Neural cell (in vitro differentiated cells): ENCODE results near the gene NSL1. TPM values are rescaled to one million over a fixed set of nuclear protein-coding genes. Genes with fewer than 3 reads are reported as not detected.

Experiments used
- H2AFZ ChIP-seq: fragments of 200-600, 300-800 bp; sonication (generic), shearing (Covaris generic); 2 replicates; pipeline ENCODE4 v1.6.0; 2014; ENCODE audit warnings: low read depth, mild to moderate bottlenecking, antibody characterized with exemption, low read length, moderate library complexity
- H3F3A ChIP-seq: fragments of 200-600 bp; shearing (Covaris generic); 2 replicates; pipeline ENCODE4 v1.6.1; 2016; ENCODE audit warnings: mild to moderate bottlenecking, moderate library complexity, mixed read lengths, antibody characterized with exemption, low read length; ENCODE audit not compliant: insufficient read depth, poor library complexity, severe bottlenecking
- H3K27ac ChIP-seq: fragments of 200-600, 300-800 bp; sonication (generic), shearing (Covaris generic); 2 replicates; pipeline ENCODE4 v1.5.1; 2014; ENCODE audit warnings: mild to moderate bottlenecking, low read length, moderate library complexity
- H3K27me3 ChIP-seq: fragments of 300-800, 200-600 bp; sonication (generic), shearing (Covaris generic); 2 replicates; pipeline ENCODE4 v1.6.0; 2014; ENCODE audit warnings: mild to moderate bottlenecking, low read depth, low read length, moderate library complexity; ENCODE audit not compliant: insufficient read depth
- H3K36me3 ChIP-seq: fragments of 300-800, 200-600 bp; sonication (generic), shearing (Covaris generic); 2 replicates; pipeline ENCODE4 v1.5.1; 2014; ENCODE audit warnings: mild to moderate bottlenecking, antibody characterized with exemption, low read length, moderate library complexity; ENCODE audit not compliant: insufficient read depth
- H3K4me2 ChIP-seq: fragments of 300-800, 200-600 bp; sonication (generic), shearing (Covaris generic); 2 replicates; pipeline ENCODE4 v1.6.0; 2014; ENCODE audit warnings: mild to moderate bottlenecking, low read length
- H3K4me3 ChIP-seq: fragments of 300-800, 200-600 bp; sonication (generic), shearing (Covaris generic); 2 replicates; pipeline ENCODE4 v1.5.1; 2014; ENCODE audit warnings: mild to moderate bottlenecking, low read length, moderate library complexity
- H3K79me2 ChIP-seq: fragments of 200-600 bp; shearing (Covaris generic); replicated peaks from 2 replicates; pipeline ENCODE4 v1.6.0; 2014; ENCODE audit warnings: mild to moderate bottlenecking, low read length, moderate library complexity; ENCODE audit not compliant: insufficient read depth
- H3K9ac ChIP-seq: fragments of 300-800, 200-600 bp; sonication (generic), shearing (Covaris generic); 2 replicates; pipeline ENCODE4 v1.6.1; 2016; ENCODE audit warnings: mild to moderate bottlenecking, low read length, mixed read lengths
- H3K9me2 ChIP-seq: fragments of 200-600 bp; shearing (Covaris generic); 2 replicates; pipeline ENCODE4 v1.6.1; 2016; ENCODE audit warnings: mild to moderate bottlenecking, low read length, mixed read lengths; ENCODE audit not compliant: insufficient read depth
- H3K9me3 ChIP-seq: fragments of 200-600, 300-800 bp; sonication (generic), shearing (Covaris generic); 2 replicates; pipeline ENCODE4 v1.6.1; 2016; ENCODE audit warnings: mild to moderate bottlenecking, mixed run types, low read length, moderate library complexity, mixed read lengths
- H4K20me1 ChIP-seq: fragments of 200-600 bp; shearing (Covaris generic); 2 replicates; pipeline ENCODE4 v1.6.1; 2016; ENCODE audit warnings: mild to moderate bottlenecking, mixed run types; ENCODE audit not compliant: insufficient read depth
- CTCF ChIP-seq: fragments of 450-650 bp; IDR thresholded peaks from 2 replicates; pipeline ENCODE4 v1.5.1; 2014; ENCODE audit warnings: antibody characterized with exemption, mild to moderate bottlenecking, moderate library complexity; ENCODE audit not compliant: poor library complexity, severe bottlenecking
- EP300 ChIP-seq: fragments of 450-650 bp; conservative IDR thresholded peaks from 2 replicates; pipeline ENCODE4 v1.6.1; 2014; ENCODE audit warnings: antibody characterized with exemption, mild to moderate bottlenecking, moderate library complexity; ENCODE audit not compliant: poor library complexity, severe bottlenecking
- EZH2 ChIP-seq: fragments of 200-600, 300-800 bp; shearing (Covaris generic), sonication (generic); IDR thresholded peaks from 2 replicates; pipeline ENCODE4 v1.6.1; 2014; ENCODE audit warnings: antibody characterized with exemption, low read length, borderline replicate concordance, mild to moderate bottlenecking; ENCODE audit not compliant: insufficient read depth, poor library complexity, severe bottlenecking
- MXI1 ChIP-seq: fragments of 450-650 bp; conservative IDR thresholded peaks from 2 replicates; pipeline ENCODE4 v1.6.1; 2014; ENCODE audit warnings: antibody characterized with exemption, mild to moderate bottlenecking; ENCODE audit not compliant: poor library complexity, severe bottlenecking
- POLR2AphosphoS5 ChIP-seq: IDR thresholded peaks from 2 replicates; pipeline ENCODE4 v1.6.1; 2012
- RAD21 ChIP-seq: fragments of 450-650 bp; conservative IDR thresholded peaks from 2 replicates; pipeline ENCODE4 v1.6.1; 2014; ENCODE audit warnings: antibody characterized with exemption, mild to moderate bottlenecking, moderate library complexity
- REST ChIP-seq: IDR thresholded peaks from 2 replicates; pipeline ENCODE4 v1.6.1; 2012; ENCODE audit warnings: borderline replicate concordance
- SMC3 ChIP-seq: fragments of 450-650 bp; conservative IDR thresholded peaks from 2 replicates; pipeline ENCODE4 v1.6.1; 2014; ENCODE audit warnings: antibody characterized with exemption, mild to moderate bottlenecking, moderate library complexity; ENCODE audit not compliant: poor library complexity
- TAF1 ChIP-seq: IDR thresholded peaks from 2 replicates; pipeline ENCODE4 v1.6.1; 2012; ENCODE audit warnings: low read depth
- polyA plus RNA-seq: library from polyadenylated mRNA; depleted of rRNA; stranded (reverse); fragments of >200 nt; gene quantifications from 2 replicates; pipeline ENCODE4 v1.2.3, GENCODE V29; 2014

The NSL1 gene
- polyA plus RNA-seq, 1 donor from 2014 or later, result 40.4 TPM

DNA sequence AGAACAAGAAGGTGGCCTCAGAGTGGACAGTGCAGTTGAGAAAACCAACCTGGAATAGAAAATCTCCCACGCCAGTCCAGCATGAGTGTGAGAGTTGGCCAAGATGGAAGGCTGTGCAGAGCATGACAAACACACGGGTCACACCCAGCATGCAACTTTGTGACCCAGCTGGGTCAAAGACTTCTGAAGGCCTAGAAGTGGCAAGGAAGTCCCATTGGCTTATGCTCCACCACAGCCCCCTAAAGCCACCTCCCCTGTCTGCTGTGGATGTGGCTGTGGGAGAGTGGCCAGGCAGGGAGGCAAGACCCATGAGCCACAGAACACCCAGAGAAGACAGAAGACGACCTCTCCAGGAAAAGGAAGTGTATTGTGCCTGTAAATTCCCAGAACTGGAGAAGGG is 105.5 kb downstream of the NSL1 start:
- H3K79me2 ChIP-seq, result no peaks in the 10 kb centered on the region
- no peaks in the 10 kb centered on the region for H3K27me3 ChIP-seq
- no peaks in the 10 kb centered on the region for H4K20me1 ChIP-seq
- no peak overlapping the region for H3K9ac ChIP-seq
- H3K9me3 ChIP-seq, result no peaks in the 10 kb centered on the region
- H3K4me2 ChIP-seq, result no peak overlapping the region
- H3K27ac ChIP-seq, result no peak overlapping the region
- no peaks in the 10 kb centered on the region for H3K36me3 ChIP-seq
- TF ChIP-seq POLR2AphosphoS5 (no peak), REST (no peak), EZH2 (no peak)
- H2AFZ ChIP-seq, result no peak overlapping the region
- H3F3A ChIP-seq, result no peaks in the 10 kb centered on the region
- H3K9me2 ChIP-seq, result no peaks in the 10 kb centered on the region
- H3K4me3 ChIP-seq, result no peak overlapping the region

GRCh38 chr1:212685429-212685828 is 106.1 kb downstream of the NSL1 start:
- Histone ChIP-seq H3K79me2 (no peaks in the 10 kb centered on the region), H3F3A (no peaks in the 10 kb centered on the region), H3K27me3 (no peaks in the 10 kb centered on the region), H3K4me2 (no peak overlapping the region), H2AFZ (no peak overlapping the region), H3K4me3 (no peak overlapping the region), H3K36me3 (no peaks in the 10 kb centered on the region), H3K9me2 (no peaks in the 10 kb centered on the region), H3K9me3 (no peaks in the 10 kb centered on the region), H3K27ac (no peak overlapping the region), H3K9ac (no peak overlapping the region), H4K20me1 (no peaks in the 10 kb centered on the region)
- no peak for TF ChIP-seq EZH2
- no peak for TF ChIP-seq SMC3
- no peak for TF ChIP-seq REST
- no peak for TF ChIP-seq TAF1
- TF ChIP-seq CTCF, result no peak
- no peak for TF ChIP-seq EP300
- no peak for TF ChIP-seq MXI1
- no peak for TF ChIP-seq RAD21
- no peak for TF ChIP-seq POLR2AphosphoS5
